HG03521 (cell line): ENCODE data around the gene NRXN2.

ENCODE experiments used
- ATAC-seq: cut with Tn5 transposase; IDR thresholded peaks from one replicate; pipeline ENCODE4 v1.9.1; 2021; ENCODE audit warnings: mild to moderate bottlenecking, moderate library complexity; ENCODE audit not compliant: unreplicated experiment

Gene NRXN2

DNA sequence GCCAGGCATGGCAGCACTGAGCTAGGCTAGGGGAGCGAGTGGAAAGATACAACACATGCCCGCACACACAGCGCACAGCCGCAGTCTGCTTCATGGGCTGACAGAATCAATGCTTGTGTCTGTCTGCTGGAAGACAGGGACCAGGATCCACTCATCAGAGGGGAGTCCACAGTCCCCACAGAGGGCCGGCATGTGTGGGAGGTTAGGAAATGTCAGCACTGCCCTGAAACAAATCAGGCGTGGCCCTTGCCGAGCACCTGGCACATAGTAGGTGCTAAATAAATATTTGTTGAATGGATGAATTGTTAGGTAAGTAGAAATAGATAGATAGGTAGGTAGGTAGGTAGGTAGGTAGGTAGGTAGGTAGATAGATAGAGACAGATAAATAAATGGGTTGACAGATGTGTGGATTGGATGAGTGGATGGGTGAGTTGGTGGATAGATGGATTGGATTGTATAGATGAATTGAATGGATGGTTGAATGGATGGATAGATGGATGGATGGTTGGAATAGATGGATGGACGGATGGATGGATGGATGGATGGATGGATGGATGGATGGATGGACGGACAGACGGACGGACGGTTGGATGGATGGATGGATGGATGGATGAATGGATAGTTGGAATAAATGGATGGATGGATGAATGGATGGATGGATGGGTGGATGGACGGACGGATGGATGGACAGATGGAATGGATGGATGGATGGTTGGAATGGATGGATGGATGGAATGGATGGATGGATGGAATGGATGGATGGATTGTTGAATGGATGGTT lies 128.6 kb downstream of the NRXN2 start:
- ATAC-seq: no peak

DNA sequence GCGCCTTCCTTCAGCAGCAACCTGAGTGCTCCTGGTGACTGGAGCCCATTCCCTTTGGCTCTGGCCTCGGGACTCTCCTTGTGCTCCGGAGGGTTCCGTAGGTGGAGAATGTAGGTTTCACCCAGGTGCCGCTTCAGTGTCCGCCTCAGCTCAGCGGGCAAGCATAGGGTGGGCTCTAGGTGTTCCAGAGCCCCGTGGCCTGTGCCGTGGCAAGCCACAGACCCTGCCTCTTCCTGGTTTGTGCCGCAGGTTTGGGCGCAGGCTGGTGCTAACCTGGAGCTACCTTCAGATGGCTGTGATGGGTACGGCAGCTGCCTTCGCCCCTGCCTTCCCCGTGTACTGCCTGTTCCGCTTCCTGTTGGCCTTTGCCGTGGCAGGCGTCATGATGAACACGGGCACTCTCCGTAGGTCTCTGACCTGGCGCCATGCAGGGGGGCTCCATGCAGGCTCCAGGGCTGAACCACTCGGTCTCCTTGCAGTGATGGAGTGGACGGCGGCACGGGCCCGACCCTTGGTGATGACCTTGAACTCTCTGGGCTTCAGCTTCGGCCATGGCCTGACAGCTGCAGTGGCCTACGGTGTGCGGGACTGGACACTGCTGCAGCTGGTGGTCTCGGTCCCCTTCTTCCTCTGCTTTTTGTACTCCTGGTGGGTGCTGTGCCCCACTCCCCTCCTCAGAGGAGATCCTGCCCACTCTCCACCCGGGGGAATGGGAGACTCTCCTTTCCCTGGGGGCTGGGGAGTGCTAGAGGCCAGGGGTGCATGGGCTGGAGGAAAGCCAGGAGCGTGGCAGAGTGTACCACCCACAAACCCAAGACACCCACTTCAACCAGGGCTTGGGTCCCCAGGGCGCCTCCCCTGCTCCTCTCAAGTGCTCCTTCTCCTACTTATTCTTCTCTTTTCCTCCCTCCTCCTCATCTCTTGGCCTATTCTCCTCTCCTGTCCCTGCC lies 129.6 kb downstream of the NRXN2 start:
- no peak for ATAC-seq

DNA sequence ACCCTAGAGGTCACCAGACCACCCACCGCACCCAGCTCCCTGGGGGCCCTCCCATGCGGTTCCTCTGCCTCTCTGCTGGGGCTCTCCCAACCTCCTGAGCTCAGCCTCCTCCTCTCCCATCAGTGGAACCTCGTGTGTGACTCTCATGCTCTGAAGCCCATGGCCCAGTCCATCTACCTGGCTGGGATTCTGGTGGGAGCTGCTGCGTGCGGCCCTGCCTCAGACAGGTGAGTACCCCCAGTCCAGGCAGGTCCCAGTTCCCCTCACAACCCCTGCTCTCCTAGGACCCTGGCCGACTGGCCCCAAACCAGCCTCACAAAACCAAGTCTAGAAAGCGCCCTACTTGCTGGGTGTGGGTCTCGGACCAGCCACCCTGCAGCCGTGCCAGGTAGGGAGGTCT lies 130.3 kb downstream of the NRXN2 start:
- ATAC-seq: no peak

DNA sequence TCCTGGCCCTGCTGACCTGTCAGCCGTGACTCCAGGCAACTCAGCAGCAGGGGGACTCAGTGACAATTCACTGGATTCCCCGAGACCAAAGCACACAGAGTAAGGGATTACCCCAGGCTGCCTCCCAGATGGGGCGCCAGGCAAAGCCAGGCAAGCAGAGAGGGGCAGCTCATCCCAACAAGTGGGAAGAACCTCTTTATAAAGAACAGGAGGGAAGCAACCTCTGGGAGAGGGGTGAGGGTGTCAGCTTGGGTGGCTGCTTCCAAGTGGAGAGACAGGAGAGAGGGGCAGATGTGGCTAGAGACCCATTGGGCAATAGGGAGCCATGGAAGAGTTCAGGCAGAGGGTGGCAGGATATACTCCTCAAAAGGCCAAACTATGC lies 130.8 kb downstream of the NRXN2 start:
- no peak for ATAC-seq

DNA sequence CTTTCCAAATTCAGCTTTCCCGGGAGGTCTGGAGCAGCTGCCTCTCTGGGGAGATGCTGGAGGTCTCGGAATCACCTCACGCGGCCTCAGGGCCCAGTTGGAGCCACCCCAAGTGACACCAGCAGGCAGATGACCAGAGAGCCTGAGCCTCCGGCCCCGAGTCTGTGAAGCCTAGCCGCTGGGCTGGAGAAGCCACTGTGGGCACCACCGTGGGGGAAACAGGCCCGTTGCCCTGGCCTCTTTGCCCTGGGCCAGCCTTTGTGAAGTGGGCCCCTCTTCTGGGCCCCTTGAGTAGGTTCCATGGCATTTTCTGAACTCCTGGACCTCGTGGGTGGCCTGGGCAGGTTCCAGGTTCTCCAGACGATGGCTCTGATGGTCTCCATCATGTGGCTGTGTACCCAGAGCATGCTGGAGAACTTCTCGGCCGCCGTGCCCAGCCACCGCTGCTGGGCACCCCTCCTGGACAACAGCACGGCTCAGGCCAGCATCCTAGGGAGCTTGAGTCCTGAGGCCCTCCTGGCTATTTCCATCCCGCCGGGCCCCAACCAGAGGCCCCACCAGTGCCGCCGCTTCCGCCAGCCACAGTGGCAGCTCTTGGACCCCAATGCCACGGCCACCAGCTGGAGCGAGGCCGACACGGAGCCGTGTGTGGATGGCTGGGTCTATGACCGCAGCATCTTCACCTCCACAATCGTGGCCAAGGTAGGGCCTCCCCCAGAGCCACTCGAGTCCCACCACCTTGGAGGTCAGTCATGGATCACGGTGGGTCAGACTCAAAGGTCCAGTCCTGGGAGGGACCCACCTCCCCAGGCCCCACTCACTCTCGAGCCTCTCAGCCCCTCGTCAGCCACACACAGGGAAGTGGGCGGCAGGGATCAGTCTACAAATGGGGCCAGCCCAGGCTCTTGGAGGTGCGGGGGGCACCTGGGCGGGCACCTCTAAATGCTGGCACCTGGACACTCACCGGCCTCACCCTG lies 131.5 kb downstream of the NRXN2 start:
- no peak for ATAC-seq

DNA sequence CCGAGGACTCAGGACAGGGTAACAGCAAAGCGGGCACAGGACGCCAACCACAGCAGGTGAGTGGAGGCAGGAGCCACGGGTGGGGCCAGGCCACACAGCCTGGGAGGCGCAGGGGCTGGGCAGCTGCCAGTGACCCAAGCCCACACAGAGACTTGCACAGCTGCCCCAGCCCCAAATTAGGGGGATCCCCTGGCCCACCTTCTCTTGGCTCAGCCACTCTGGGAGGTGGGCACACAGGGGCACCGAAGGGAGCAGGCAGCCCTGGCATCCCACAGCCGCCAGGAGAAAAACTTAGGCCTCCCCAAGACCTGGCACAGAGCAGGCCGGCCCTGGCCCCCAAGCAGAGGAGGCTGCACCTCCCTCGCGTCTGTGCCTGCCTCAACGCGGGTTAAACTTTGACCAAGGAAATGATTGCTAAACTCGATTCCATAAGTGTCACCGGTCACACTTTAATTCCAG lies 132.2 kb downstream of the NRXN2 start, which contains the start of gene SLC22A12:
Gene SLC22A12, plus strand, starts transcription at position 458 of the 459 bp plus-strand sequence. CDS start 337 bp downstream, outside the sequence.
- no peak for ATAC-seq

DNA sequence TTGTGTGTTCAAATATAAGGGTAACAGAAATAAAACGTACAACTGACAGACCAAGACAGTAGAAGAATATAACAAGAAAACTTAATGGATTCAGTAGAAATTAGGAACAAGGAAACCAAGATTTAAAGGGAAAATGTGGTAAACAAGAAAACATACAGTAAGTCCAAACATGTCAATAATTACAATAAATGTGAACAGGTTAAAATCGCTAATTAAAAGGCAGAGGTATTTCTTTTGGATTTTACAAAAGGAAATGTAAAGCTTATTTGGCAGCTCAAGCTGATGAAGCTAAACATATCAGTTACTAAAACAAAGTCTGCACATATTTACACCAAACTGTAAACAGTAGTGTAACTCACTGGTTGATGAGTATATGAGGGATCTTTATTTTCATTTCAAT lies 134.3 kb downstream of the NRXN2 start:
- no peak for ATAC-seq

DNA sequence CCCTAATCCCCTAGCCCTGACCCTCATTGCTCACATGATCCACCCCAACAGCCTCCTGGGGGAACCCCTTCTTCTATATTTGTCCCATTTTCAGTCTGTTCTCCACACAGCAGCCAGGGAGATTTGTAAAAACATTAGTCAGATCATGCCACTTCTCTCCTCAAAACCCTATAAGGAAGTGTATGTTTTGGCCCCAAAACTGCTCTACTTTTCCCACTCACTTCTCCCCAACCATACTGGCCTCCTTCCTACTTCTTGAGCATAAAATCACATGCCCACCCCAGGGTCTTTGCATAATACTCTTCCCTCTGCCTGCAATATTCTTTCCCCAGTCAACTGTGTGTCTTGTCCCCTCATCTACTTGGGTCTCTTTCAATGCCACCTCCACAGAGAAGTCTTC lies 136.6 kb downstream of the NRXN2 start:
- ATAC-seq: no peak

DNA sequence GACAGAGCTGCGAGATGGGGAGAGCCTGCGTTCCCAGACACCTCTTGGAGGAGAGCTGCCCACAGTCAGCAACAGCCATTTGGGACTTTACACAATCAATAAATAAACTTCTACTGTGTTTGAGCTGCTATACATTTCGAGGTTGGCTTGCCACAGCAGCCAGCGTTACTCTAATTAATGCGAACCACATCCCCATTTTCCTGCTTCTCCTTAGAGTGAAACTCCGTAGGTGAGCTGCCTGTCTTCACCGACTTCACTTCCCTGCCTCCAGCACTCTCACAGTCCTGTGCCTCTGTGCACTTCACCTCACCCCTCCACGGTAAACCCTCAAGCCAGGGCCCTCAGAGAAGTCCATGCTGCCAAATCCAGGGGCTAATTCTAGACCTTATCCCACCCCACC lies 137.8 kb downstream of the NRXN2 start:
- ATAC-seq: no peak

DNA sequence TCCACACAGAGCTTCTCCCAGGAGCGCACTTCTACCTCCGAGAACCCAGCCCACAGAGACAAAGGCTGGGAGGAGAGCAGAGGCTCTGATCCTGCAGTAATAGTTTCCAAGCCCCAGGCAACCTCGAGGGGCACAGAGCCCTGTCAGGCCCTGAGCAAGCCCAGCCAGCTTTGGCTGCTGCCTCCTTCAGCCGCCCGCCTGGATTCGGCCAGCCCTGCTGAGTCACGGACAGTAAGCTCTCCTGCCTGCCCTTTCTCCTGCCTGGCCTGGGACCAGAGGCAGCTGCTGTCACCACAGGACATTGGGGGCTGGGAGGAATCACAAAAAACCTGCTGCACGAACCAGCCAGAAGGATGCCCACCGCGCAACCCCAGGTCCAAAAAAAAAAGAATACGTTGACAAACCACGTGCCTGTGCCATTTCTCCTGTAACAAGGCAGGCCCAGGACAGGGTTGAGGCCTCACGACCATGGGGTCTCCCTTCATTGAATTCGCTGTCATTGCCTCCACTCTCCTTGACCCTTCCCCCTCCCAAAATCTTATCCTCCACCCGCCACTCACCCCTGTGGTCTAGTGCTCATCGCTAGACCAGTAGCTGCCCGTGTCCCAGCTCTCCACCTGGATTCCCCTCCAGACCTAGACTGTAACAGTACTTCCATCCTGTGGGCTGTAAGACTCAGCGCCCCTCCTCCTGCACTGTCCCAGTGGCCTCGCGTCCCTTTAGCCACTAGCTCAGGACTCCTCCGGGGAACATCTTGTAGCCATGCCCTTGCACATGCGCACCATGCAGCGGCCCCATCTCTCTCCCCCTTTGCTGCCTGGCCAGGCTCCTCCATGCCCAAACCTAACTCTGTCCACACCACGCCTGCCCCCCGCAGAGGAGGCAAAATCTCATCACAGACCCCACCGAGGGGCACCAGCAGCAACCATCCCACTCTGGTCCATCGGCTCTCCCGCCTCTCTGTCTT lies 139.4 kb downstream of the NRXN2 start:
- no peak for ATAC-seq

DNA sequence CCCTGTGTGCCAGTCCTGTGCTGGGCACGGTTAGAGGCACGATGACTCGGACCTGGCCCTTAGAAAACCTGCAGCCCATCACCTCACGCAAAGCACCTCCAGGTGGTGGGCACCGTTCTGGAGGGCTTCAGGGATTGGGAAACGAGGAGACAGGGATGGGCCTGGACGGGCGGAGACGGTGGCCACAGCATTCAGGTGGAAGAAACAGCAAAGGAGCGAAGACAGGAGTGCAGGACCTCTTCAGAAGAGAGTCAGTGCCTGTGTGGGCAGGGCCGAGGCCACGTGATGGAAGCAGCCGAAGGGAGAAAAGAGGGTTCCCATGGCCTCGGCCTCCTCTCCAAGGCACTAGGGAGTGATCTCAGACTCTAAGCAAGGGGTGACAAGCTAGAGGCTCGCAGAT lies 140.1 kb downstream of the NRXN2 start:
- no peak for ATAC-seq

DNA sequence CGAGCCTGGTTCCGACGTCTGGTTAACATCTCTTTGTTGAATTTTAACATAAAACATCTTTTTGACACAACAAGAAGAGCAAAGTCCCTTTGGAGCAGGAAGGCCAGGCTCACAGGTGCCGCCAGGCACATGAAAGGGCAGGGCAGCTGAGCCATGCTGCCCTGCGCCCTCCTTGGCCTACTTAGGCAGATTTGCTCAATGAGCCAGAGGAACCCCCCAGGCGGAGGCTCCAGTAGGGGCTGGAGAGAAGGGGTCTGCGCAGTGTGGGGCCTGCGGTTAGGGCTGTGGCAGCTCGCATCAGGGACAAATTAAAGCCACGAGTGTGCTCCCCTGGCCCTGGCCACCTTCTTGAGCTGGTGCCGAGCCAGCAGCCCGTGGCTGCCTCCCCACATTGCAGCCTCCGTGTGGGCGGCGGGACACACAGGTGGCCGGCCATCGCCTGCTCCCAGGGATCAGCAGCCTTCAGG lies 141.9 kb downstream of the NRXN2 start:
- no peak for ATAC-seq

DNA sequence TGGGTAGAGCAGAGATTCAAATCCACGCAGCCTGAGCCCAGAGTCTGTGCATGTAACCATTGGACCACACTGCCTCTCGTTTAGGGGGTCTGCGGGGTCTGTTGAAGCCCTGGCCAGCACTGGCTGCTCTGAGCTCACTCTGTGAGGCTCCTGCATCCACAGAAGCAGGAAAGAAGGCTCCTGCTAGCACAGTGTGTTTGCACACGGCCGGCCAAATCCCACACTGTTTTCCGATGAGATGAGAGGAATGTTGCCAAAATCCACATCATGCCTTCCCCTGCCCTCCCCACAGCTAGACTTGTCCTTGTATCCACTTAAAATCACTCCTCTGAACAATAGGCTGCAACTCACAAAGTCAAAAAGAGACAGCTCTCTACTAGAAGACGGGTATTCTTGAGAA lies 142.6 kb downstream of the NRXN2 start:
- ATAC-seq: no peak

DNA sequence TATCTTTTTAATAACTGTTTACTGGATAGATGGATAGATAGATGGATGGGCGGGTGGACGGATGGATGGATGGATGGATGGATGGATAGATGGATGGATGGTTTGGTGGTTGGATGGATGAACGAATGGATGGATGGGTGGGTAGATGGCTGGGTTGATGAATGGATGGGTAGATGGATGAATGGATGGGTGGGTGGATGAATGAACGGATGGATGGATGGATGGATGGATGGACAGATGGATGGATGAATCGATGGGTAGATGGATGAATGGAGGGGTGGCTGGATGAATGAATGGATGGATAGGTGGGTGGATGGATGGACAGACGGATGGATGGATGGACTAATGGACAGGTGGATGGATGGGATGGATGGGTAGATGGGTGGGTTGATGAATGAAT lies 145.8 kb downstream of the NRXN2 start:
- ATAC-seq: no peak

DNA sequence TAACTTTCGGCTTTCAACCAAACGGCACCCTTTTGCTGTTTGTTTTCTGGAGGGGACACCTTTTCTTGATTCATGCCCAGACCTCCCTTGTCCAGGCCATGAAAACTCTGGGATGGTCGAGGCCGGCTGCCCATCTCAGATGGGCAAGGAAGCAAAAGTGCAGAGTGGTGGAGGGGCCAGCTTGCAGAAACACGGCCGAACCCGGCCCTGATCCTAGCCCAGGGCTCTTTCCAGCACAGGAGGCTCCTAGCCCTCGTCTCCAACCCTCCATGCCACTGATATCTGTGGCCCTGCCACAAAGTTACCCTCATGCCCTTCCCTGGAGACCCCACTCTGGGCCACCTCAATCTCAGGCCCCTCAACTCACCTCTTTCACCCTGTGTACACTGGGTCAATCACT lies 150.9 kb downstream of the NRXN2 start:
- ATAC-seq: no peak

DNA sequence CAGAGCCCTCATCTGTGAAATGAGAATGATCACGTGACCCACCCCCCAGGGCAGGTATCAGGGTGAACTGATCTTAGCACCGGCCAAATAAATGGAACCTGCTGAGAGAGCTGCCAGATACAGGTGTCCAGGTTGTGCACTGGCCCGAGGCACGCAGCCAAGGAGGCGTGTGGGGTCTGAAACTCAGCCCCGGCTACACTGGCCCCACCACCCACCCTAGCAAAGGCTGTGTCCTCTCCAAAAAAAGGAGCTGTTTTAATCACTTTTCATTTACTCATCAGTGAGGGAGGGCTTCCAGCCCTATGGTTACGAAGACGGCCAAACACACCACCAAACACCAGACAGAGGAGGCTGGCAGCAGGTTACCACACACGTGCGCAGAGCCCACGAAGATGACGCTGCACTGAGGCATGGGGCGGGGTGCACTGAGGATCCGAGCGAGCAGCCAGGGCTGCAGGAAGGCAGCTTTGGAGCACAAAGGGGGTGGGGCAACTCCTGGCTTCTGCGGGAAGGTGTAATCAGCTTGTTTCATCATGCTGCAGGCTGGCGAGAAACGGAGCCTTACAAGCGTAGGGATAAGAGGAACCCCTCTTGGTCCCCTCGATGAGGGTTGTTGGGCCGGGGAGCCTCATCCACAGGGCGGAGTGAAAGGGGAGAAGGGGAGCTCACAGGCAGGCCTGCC lies 151.4 kb downstream of the NRXN2 start:
- ATAC-seq: no peak

DNA sequence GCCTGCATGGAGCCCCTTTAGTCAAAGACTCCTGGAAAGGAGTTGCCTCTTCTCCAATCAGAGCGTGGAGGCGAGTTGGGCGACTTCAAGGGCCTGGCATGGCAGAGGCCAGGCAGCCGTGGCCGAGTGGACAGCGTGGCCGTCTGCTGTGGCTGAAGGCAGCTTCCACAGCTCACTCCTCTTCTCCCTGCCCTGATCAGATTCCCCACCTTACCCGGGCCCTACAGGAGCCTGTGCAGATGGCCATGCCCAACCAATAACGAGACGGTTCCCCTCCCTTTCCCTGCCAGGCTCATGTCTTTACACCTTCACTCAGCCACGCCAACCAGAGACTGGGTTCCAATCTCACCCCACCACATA lies 152.0 kb downstream of the NRXN2 start:
- ATAC-seq: no peak

DNA sequence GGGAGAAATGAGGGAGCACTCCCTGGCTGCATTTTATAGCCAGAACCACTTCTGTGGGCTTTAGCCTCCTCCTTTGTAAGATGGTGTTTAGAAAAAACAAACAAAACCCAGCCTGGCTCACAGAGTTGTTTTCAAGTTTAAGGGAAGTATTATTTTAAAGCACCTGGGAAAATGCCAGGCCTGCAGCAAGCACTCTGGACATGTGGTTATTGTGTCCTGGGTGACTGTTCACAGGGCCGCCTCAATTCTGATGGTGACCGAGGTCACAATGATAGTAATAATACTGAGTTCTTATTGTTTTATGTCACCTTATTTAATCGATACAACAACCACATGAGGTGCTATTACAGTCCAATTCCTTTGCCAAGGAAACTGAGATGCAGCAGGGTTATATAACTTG lies 152.7 kb downstream of the NRXN2 start:
- no peak for ATAC-seq
